ENCODE measurements around the gene SNX10. TPM values are rescaled to one million over a fixed set of nuclear protein-coding genes. Genes with fewer than 3 reads are reported as not detected.

Gene SNX10
- total RNA-seq, 1 donor from 2014 or later: 0.53 TPM

- Histone ChIP-seq H3K36me3 (ENCODE audit: control insufficient read depth, insufficient read depth, low read length) (no peaks in the 10 kb centered on the region), H3K27me3 (ENCODE audit: control insufficient read depth, insufficient read depth, low read length) (no peaks in the 10 kb centered on the region), H3K4me3 (ENCODE audit: low read depth, low read length) (no peak overlapping the region)
- DNase-seq (ENCODE audit: low read depth) (peak; percentile 77), FAIRE-seq (no peak)
- TF ChIP-seq CTCF (IDR thresholded peaks at IDR 0.05; ENCODE audit: insufficient read depth, low read length, severe bottlenecking): no peak
These were observed 57.6 kb downstream of the SNX10 start for GRCh38 chr7:26349005-26349915.

GRCh38 chr7:26351171-26351570 lies 59.5 kb downstream of the SNX10 start:
- Histone ChIP-seq H3K4me3 (ENCODE audit: low read depth, low read length) (no peak overlapping the region), H3K27me3 (ENCODE audit: control insufficient read depth, insufficient read depth, low read length) (no peaks in the 10 kb centered on the region), H3K36me3 (ENCODE audit: control insufficient read depth, insufficient read depth, low read length) (no peaks in the 10 kb centered on the region)
- FAIRE-seq (no peak), DNase-seq (ENCODE audit: low read depth) (no peak)
- TF ChIP-seq CTCF (IDR thresholded peaks at IDR 0.05; ENCODE audit: insufficient read depth, low read length, severe bottlenecking): no peak

GRCh38 chr7:26356229-26356628 lies 64.6 kb downstream of the SNX10 start:
- DNase-seq (ENCODE audit: low read depth): no peak
- TF ChIP-seq CTCF (IDR thresholded peaks at IDR 0.05; ENCODE audit: insufficient read depth, low read length, severe bottlenecking): no peak
- no peak overlapping the region for H3K4me3 ChIP-seq (ENCODE audit: low read depth, low read length)
- no peaks in the 10 kb centered on the region for H3K36me3 ChIP-seq (ENCODE audit: control insufficient read depth, insufficient read depth, low read length)
- no peaks in the 10 kb centered on the region for H3K27me3 ChIP-seq (ENCODE audit: control insufficient read depth, insufficient read depth, low read length)
- no peak for FAIRE-seq

GRCh38 chr7:26356929-26357798 lies 65.5 kb downstream of the SNX10 start:
- H3K27me3 ChIP-seq (ENCODE audit: control insufficient read depth, insufficient read depth, low read length): no peaks in the 10 kb centered on the region
- H3K36me3 ChIP-seq (ENCODE audit: control insufficient read depth, insufficient read depth, low read length): no peaks in the 10 kb centered on the region
- FAIRE-seq: no peak

GRCh38 chr7:26357799-26358151 lies 66.1 kb downstream of the SNX10 start:
- TF ChIP-seq CTCF (IDR thresholded peaks at IDR 0.05; ENCODE audit: insufficient read depth, low read length, severe bottlenecking): no peak
- H3K27me3 ChIP-seq (ENCODE audit: control insufficient read depth, insufficient read depth, low read length): no peaks in the 10 kb centered on the region

More at GRCh38 chr7:26356929-26357798, 65.5 kb downstream of the SNX10 start:
- H3K4me3 ChIP-seq (ENCODE audit: low read depth, low read length): no peak overlapping the region
- no peak for TF ChIP-seq CTCF (IDR thresholded peaks at IDR 0.05; ENCODE audit: insufficient read depth, low read length, severe bottlenecking)
- DNase-seq (ENCODE audit: low read depth): no peak

More at GRCh38 chr7:26357799-26358151, 66.1 kb downstream of the SNX10 start:
- DNase-seq (ENCODE audit: low read depth) (no peak), FAIRE-seq (no peak)
- no peak overlapping the region for H3K4me3 ChIP-seq (ENCODE audit: low read depth, low read length)
- H3K36me3 ChIP-seq (ENCODE audit: control insufficient read depth, insufficient read depth, low read length): no peaks in the 10 kb centered on the region
